ENCODE measurements around the gene CNOT2. TPM values are rescaled to one million over a fixed set of nuclear protein-coding genes. Genes with fewer than 3 reads are reported as not detected.

Gene CNOT2
- total and polyA plus RNA-seq, 4 donors, result 17.5 to 93.4 (median 49.0) TPM

DNA sequence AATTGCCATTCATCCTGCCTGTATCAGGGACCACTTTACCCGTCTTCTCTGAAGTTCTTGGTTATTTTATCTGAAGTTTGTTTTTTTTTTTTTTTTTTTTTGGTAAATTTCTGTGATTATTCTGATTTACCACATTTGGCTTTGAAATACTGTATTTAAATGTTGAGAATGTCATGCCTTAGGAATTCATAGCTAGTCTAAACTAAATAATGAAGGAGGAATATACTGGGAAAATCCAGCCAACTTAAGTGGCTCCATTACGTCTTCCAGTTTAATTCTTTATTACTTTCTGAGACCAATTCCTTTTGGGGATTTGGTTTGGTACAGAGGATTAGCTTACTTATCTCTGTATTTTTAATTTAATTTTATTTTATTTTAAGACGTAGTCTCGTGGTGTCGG, 62.6 kb downstream of the CNOT2 start:
- Histone ChIP-seq H3K9ac (ENCODE audit: low read depth in 1 of 2, low read length in 2 of 2) (no peak overlapping the region), H3K4me3 (ENCODE audit: low read depth in 1 of 3, low read length in 3 of 3) (no peak overlapping the region), H3K27ac (ENCODE audit: low read depth in 1 of 2, low read length in 2 of 2) (no peak overlapping the region), H3K27me3 (ENCODE audit: control insufficient read depth in 4 of 4, insufficient read depth in 4 of 4, low read length in 3 of 4) (no peaks in the 10 kb centered on the region), H3K36me3 (ENCODE audit: control insufficient read depth in 4 of 4, insufficient read depth in 3 of 4, low read depth in 1 of 4, low read length in 3 of 4) (peaks cover 0 to 2% (median 0%) of the 10 kb centered on the region in 4 donors), H3K4me1 (ENCODE audit: control insufficient read depth in 4 of 4, insufficient read depth in 4 of 4, low read length in 3 of 4) (no peaks in the 10 kb centered on the region), H3K9me3 (ENCODE audit: control insufficient read depth in 4 of 4, low read length in 3 of 4) (no peaks in the 10 kb centered on the region)
- no peak for TF ChIP-seq JUND (IDR thresholded peaks at IDR 0.05)
- no peak for TF ChIP-seq GABPA (IDR thresholded peaks at IDR 0.05 in 1 of 2, conservative IDR thresholded peaks at IDR 0.05 in 1 of 2)
- no peak for TF ChIP-seq YY1 (IDR thresholded peaks at IDR 0.05)
- TF ChIP-seq, protein P1, sequence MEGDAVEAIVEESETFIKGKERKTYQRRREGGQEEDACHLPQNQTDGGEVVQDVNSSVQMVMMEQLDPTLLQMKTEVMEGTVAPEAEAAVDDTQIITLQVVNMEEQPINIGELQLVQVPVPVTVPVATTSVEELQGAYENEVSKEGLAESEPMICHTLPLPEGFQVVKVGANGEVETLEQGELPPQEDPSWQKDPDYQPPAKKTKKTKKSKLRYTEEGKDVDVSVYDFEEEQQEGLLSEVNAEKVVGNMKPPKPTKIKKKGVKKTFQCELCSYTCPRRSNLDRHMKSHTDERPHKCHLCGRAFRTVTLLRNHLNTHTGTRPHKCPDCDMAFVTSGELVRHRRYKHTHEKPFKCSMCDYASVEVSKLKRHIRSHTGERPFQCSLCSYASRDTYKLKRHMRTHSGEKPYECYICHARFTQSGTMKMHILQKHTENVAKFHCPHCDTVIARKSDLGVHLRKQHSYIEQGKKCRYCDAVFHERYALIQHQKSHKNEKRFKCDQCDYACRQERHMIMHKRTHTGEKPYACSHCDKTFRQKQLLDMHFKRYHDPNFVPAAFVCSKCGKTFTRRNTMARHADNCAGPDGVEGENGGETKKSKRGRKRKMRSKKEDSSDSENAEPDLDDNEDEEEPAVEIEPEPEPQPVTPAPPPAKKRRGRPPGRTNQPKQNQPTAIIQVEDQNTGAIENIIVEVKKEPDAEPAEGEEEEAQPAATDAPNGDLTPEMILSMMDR (IDR thresholded peaks at IDR 0.05; ENCODE audit: low read depth, low read length, missing input control), result no peak
- TF ChIP-seq FOXA1 (IDR thresholded peaks at IDR 0.05), result no peak
- TF ChIP-seq, protein P2, sequence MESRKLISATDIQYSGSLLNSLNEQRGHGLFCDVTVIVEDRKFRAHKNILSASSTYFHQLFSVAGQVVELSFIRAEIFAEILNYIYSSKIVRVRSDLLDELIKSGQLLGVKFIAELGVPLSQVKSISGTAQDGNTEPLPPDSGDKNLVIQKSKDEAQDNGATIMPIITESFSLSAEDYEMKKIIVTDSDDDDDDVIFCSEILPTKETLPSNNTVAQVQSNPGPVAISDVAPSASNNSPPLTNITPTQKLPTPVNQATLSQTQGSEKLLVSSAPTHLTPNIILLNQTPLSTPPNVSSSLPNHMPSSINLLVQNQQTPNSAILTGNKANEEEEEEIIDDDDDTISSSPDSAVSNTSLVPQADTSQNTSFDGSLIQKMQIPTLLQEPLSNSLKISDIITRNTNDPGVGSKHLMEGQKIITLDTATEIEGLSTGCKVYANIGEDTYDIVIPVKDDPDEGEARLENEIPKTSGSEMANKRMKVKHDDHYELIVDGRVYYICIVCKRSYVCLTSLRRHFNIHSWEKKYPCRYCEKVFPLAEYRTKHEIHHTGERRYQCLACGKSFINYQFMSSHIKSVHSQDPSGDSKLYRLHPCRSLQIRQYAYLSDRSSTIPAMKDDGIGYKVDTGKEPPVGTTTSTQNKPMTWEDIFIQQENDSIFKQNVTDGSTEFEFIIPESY (IDR thresholded peaks at IDR 0.05), result no peak
- 87% methylated on average over 5 of the region's 5 CpGs for WGBS
- no peak for DNase-seq (ENCODE audit: low spot score)

DNA sequence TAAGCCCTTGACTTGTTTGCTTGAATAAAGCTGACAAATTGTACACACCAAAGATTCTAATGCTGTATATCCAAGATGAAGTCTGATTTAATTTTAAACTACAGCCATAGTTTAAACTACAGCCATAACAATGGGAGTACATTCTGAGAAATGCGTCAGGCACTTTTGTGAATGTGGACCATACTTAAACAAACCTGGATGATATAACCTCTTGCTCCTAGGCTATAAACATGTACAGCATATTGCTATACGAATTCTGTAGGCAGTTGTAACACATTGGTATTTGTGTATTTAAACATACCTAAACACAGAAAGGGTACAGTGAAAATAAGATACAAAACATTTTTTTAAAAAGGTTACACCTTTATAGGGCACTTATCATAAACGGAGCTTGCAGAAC, 63.4 kb downstream of the CNOT2 start:
- no peak overlapping the region for H3K4me3 ChIP-seq (ENCODE audit: low read depth in 1 of 3, low read length in 3 of 3)
- no peak for DNase-seq (ENCODE audit: low spot score)
- H3K9ac ChIP-seq (ENCODE audit: low read depth in 1 of 2, low read length in 2 of 2), result no peak overlapping the region
- no peak for TF ChIP-seq NR2F2 (IDR thresholded peaks at IDR 0.05)
- TF ChIP-seq TAF1 (conservative IDR thresholded peaks at IDR 0.05), result no peak
- TF ChIP-seq, protein P3, sequence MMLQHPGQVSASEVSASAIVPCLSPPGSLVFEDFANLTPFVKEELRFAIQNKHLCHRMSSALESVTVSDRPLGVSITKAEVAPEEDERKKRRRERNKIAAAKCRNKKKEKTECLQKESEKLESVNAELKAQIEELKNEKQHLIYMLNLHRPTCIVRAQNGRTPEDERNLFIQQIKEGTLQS (IDR thresholded peaks at IDR 0.05), result no peak
- no peak for TF ChIP-seq HNF4A (conservative IDR thresholded peaks at IDR 0.05)
- no peak for TF ChIP-seq YY1 (IDR thresholded peaks at IDR 0.05)
- TF ChIP-seq, protein P2 (IDR thresholded peaks at IDR 0.05), result no peak
- TF ChIP-seq FOXA1 (IDR thresholded peaks at IDR 0.05), result no peak
- no peak for TF ChIP-seq EGR1 (IDR thresholded peaks at IDR 0.05; ENCODE audit: low read depth in 2 of 2)
- TF ChIP-seq HNF4G (IDR thresholded peaks at IDR 0.05), result no peak
- H3K27me3 ChIP-seq (ENCODE audit: control insufficient read depth in 4 of 4, insufficient read depth in 4 of 4, low read length in 3 of 4), result no peaks in the 10 kb centered on the region
- no peaks in the 10 kb centered on the region for H3K9me3 ChIP-seq (ENCODE audit: control insufficient read depth in 4 of 4, low read length in 3 of 4)
- 90% methylated on average over 3 of the region's 3 CpGs for WGBS
- peaks cover 0 to 2% (median 0%) of the 10 kb centered on the region in 4 donors for H3K36me3 ChIP-seq (ENCODE audit: control insufficient read depth in 4 of 4, insufficient read depth in 3 of 4, low read depth in 1 of 4, low read length in 3 of 4)
- no peak overlapping the region for H3K27ac ChIP-seq (ENCODE audit: low read depth in 1 of 2, low read length in 2 of 2)
- H3K4me1 ChIP-seq (ENCODE audit: control insufficient read depth in 4 of 4, insufficient read depth in 4 of 4, low read length in 3 of 4), result no peaks in the 10 kb centered on the region

DNA sequence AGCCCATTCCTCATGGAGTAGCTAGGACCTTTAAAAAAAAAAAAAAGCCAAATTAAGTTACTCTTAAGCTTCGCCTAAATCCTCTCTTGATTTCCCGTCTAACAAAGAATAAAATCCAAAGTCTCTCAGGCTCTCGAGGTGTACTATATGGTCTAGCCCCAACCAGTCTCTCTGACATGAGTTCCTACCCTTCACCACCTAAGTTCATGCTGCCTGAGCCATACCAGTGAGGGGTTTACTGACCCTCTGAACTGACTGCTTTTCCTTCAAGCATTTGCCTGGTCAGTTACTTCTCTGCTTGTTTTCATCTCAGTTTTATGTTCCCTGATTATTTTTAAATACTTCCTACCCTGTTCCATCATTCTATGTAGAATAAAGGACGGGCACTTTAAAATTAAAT, 64.6 kb downstream of the CNOT2 start:
- Histone ChIP-seq H3K27ac (ENCODE audit: low read depth in 1 of 2, low read length in 2 of 2) (no peak overlapping the region), H3K9me3 (ENCODE audit: control insufficient read depth in 4 of 4, low read length in 3 of 4) (no peaks in the 10 kb centered on the region), H3K36me3 (ENCODE audit: control insufficient read depth in 4 of 4, insufficient read depth in 3 of 4, low read depth in 1 of 4, low read length in 3 of 4) (peaks cover 0 to 3% (median under 1%) of the 10 kb centered on the region in 4 donors), H3K4me3 (ENCODE audit: low read depth in 1 of 3, low read length in 3 of 3) (no peak overlapping the region), H3K9ac (ENCODE audit: low read depth in 1 of 2, low read length in 2 of 2) (no peak overlapping the region), H3K4me1 (ENCODE audit: control insufficient read depth in 4 of 4, insufficient read depth in 4 of 4, low read length in 3 of 4) (no peaks in the 10 kb centered on the region), H3K27me3 (ENCODE audit: control insufficient read depth in 4 of 4, insufficient read depth in 4 of 4, low read length in 3 of 4) (no peaks in the 10 kb centered on the region)
- DNase-seq (ENCODE audit: low spot score), result no peak
- WGBS, result 95% methylated on average over 4 of the region's 4 CpGs
- TF ChIP-seq, protein P2 (IDR thresholded peaks at IDR 0.05), result no peak
- TF ChIP-seq, protein P1 (IDR thresholded peaks at IDR 0.05; ENCODE audit: low read depth, low read length, missing input control), result no peak
- TF ChIP-seq GABPA (IDR thresholded peaks at IDR 0.05 in 1 of 2, conservative IDR thresholded peaks at IDR 0.05 in 1 of 2), result no peak
- TF ChIP-seq, protein P3 (IDR thresholded peaks at IDR 0.05), result no peak
- TF ChIP-seq HNF4A (conservative IDR thresholded peaks at IDR 0.05), result no peak
- TF ChIP-seq, protein P4, sequence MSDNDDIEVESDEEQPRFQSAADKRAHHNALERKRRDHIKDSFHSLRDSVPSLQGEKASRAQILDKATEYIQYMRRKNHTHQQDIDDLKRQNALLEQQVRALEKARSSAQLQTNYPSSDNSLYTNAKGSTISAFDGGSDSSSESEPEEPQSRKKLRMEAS (IDR thresholded peaks at IDR 0.05), result no peak
- no peak for TF ChIP-seq SP1 (IDR thresholded peaks at IDR 0.05)
- TF ChIP-seq RAD21 (IDR thresholded peaks at IDR 0.05), result no peak
- TF ChIP-seq TAF1 (conservative IDR thresholded peaks at IDR 0.05), result no peak
- TF ChIP-seq EGR1 (IDR thresholded peaks at IDR 0.05; ENCODE audit: low read depth in 2 of 2), result no peak
- TF ChIP-seq FOXA2 (IDR thresholded peaks at IDR 0.05), result no peak

Measured in liver (tissue), 9 donors.